Neural progenitor cell (in vitro differentiated cells): ENCODE measurements around the gene UBIAD1. TPM values are rescaled to one million over a fixed set of nuclear protein-coding genes. Genes with fewer than 3 reads are reported as not detected.

Experiments
- DNase-seq: peaks from one replicate; pipeline ENCODE4 v3.0.0-alpha.2; 2016; ENCODE audit warnings: low spot score
- H2AFZ ChIP-seq: fragments of 200-600 bp; sonication (generic); replicated peaks from 2 replicates; pipeline ENCODE4 v1.6.1; 2016; ENCODE audit warnings: antibody characterized with exemption
- H3F3A ChIP-seq: fragments of 200-600 bp; sonication (generic); 2 replicates; pipeline ENCODE4 v1.6.1; 2016; ENCODE audit warnings: antibody characterized with exemption, low read depth
- H3K27ac ChIP-seq: fragments of 200-600 bp; sonication (generic); 2 replicates; pipeline ENCODE4 v1.5.1; 2016; ENCODE audit warnings: mild to moderate bottlenecking
- H3K27me3 ChIP-seq: fragments of 200-600 bp; sonication (generic); 2 replicates; pipeline ENCODE4 v1.6.1; 2016; ENCODE audit warnings: mild to moderate bottlenecking, moderate library complexity
- H3K36me3 ChIP-seq: fragments of 200-600 bp; sonication (generic); 2 replicates; pipeline ENCODE4 v1.5.1; 2016
- H3K4me1 ChIP-seq: fragments of 200-600 bp; sonication (generic); 2 replicates; pipeline ENCODE4 v1.6.1; 2016; ENCODE audit warnings: mixed run types
- H3K4me2 ChIP-seq: fragments of 200-600 bp; sonication (generic); 2 replicates; pipeline ENCODE4 v1.6.1; 2016
- H3K4me3 ChIP-seq: fragments of 200-600 bp; sonication (generic); 2 replicates; pipeline ENCODE4 v1.5.1; 2016
- H3K79me2 ChIP-seq: fragments of 200-600 bp; sonication (generic); 2 replicates; pipeline ENCODE4 v1.6.1; 2016; ENCODE audit warnings: low read depth
- H3K9ac ChIP-seq: fragments of 200-600 bp; sonication (generic); 2 replicates; pipeline ENCODE4 v1.6.1; 2016
- H3K9me3 ChIP-seq: fragments of 200-600 bp; sonication (generic); 2 replicates; pipeline ENCODE4 v1.5.1; 2016; ENCODE audit warnings: low read depth
- H4K20me1 ChIP-seq: fragments of 200-600 bp; sonication (generic); 2 replicates; pipeline ENCODE4 v1.6.1; 2016; ENCODE audit warnings: low read depth
- H3K27ac Mint-ChIP-seq: 3 replicates; pipeline ENCODE4 v1.8.0; 2021; ENCODE audit warnings: mixed read lengths
- H3K27me3 Mint-ChIP-seq: 2 replicates; pipeline ENCODE4 v1.8.0; 2022; ENCODE audit warnings: low read depth, mild to moderate bottlenecking, inconsistent platforms, moderate library complexity, mixed read lengths; ENCODE audit not compliant: insufficient read depth
- H3K36me3 Mint-ChIP-seq: 3 replicates; pipeline ENCODE4 v1.8.0; 2021; ENCODE audit warnings: mixed read lengths
- H3K4me1 Mint-ChIP-seq: 3 replicates; pipeline ENCODE4 v1.8.0; 2021; ENCODE audit warnings: mixed read lengths
- H3K4me3 Mint-ChIP-seq: 3 replicates; pipeline ENCODE4 v1.8.0; 2021; ENCODE audit warnings: mild to moderate bottlenecking, moderate library complexity, mixed read lengths
- H3K9me3 Mint-ChIP-seq: 3 replicates; pipeline ENCODE4 v1.8.0; 2020; ENCODE audit warnings: mixed read lengths
- CTCF ChIP-seq: fragments of 200-600 bp; sonication (generic); IDR thresholded peaks from 2 replicates; pipeline ENCODE4 v1.5.1; 2017; ENCODE audit warnings: antibody characterized with exemption, mild to moderate bottlenecking
- EZH2 ChIP-seq: fragments of 200-600 bp; sonication (generic); IDR thresholded peaks from 2 replicates; pipeline ENCODE4 v1.6.1; 2017; ENCODE audit warnings: antibody characterized with exemption, mild to moderate bottlenecking, moderate library complexity
- EZH2phosphoT487 ChIP-seq: fragments of 200-600 bp; sonication (generic); IDR thresholded peaks from 2 replicates; pipeline ENCODE4 v1.6.1; 2017; ENCODE audit warnings: antibody characterized with exemption
- total RNA-seq: library from RNA; depleted of rRNA; stranded (reverse); fragments of >200 nt; gene quantifications from 2 replicates; pipeline ENCODE4 v1.2.3, GENCODE V29; 2015; ENCODE audit warnings: low replicate concordance

The UBIAD1 gene
- total RNA-seq, result 11.0 and 17.7 TPM in 2 replicates

- Histone ChIP-seq H3K27ac (peak within 1 kb of the TSS; percentile 72), H3K4me3 (peak within 1 kb of the TSS; percentile 91), H4K20me1 (no peaks in the 10 kb centered on the region), H3F3A (peaks cover 8% of the 10 kb centered on the region), H3K36me3 (no peaks in the 10 kb centered on the region), H3K9me3 (no peaks in the 10 kb centered on the region), H3K27me3 (no peaks in the 10 kb centered on the region), H3K4me2 (peak within 1 kb of the TSS; percentile 93), H3K9ac (peak within 1 kb of the TSS; percentile 86), H3K79me2 (peaks cover 46% of the 10 kb centered on the region), H2AFZ (peak within 1 kb of the TSS; percentile 95), H3K4me1 (peaks cover 13% of the 10 kb centered on the region)
- peaks cover 19% of the 10 kb centered on the region for H3K4me1 Mint-ChIP-seq
- H3K9me3 Mint-ChIP-seq, result no peaks in the 10 kb centered on the region
- peak within 1 kb of the TSS; percentile 47 for H3K27ac Mint-ChIP-seq
- H3K36me3 Mint-ChIP-seq, result peaks cover 2% of the 10 kb centered on the region
- H3K27me3 Mint-ChIP-seq, result peaks cover 3% of the 10 kb centered on the region
- TF ChIP-seq CTCF (no peak), EZH2 (no peak), EZH2phosphoT487 (no peak)
- H3K4me3 Mint-ChIP-seq, result peak within 1 kb of the TSS; percentile 94
- DNase-seq, result peak; percentile 96
Measured at GRCh38 chr1:11272832-11273594, at the start of gene UBIAD1. TSS of gene UBIAD1 (plus strand) at chr1:11273198. CDS start at chr1:11273532, 334 bp downstream.

- no peaks in the 10 kb centered on the region for H3K9me3 ChIP-seq
- no peaks in the 10 kb centered on the region for H4K20me1 ChIP-seq
- peaks cover 19% of the 10 kb centered on the region for H3K36me3 ChIP-seq
- no peaks in the 10 kb centered on the region for H3K4me1 ChIP-seq
- Mint-ChIP-seq H3K27me3 (peaks cover 2% of the 10 kb centered on the region), H3K4me1 (no peaks in the 10 kb centered on the region), H3K4me3 (no peak overlapping the region), H3K27ac (no peak overlapping the region), H3K36me3 (peaks cover 29% of the 10 kb centered on the region), H3K9me3 (no peaks in the 10 kb centered on the region)
- TF ChIP-seq CTCF (no peak), EZH2phosphoT487 (no peak), EZH2 (no peak)
- H3K9ac ChIP-seq, result no peak overlapping the region
- H3K27me3 ChIP-seq, result no peaks in the 10 kb centered on the region
- H3K79me2 ChIP-seq, result no peaks in the 10 kb centered on the region
- H3K27ac ChIP-seq, result no peak overlapping the region
- H3K4me3 ChIP-seq, result no peak overlapping the region
- no peak overlapping the region for H3K4me2 ChIP-seq
- no peak for DNase-seq
- peaks cover 4% of the 10 kb centered on the region for H3F3A ChIP-seq
- no peak overlapping the region for H2AFZ ChIP-seq
Measured at GRCh38 chr1:11227106-11228077, 45.6 kb upstream of the UBIAD1 start.

- H3K27ac ChIP-seq, result no peak overlapping the region
- H3K27me3 ChIP-seq, result no peaks in the 10 kb centered on the region
- Mint-ChIP-seq H3K27ac (no peak overlapping the region), H3K36me3 (peaks cover 36% of the 10 kb centered on the region), H3K4me1 (no peaks in the 10 kb centered on the region), H3K9me3 (no peaks in the 10 kb centered on the region), H3K4me3 (no peak overlapping the region), H3K27me3 (peaks cover 2% of the 10 kb centered on the region)
- no peak overlapping the region for H2AFZ ChIP-seq
- peaks cover 4% of the 10 kb centered on the region for H3F3A ChIP-seq
- H3K9me3 ChIP-seq, result no peaks in the 10 kb centered on the region
- no peak overlapping the region for H3K9ac ChIP-seq
- no peak overlapping the region for H3K4me2 ChIP-seq
- H3K79me2 ChIP-seq, result no peaks in the 10 kb centered on the region
- H3K4me1 ChIP-seq, result no peaks in the 10 kb centered on the region
- H3K36me3 ChIP-seq, result peaks cover 20% of the 10 kb centered on the region
- H4K20me1 ChIP-seq, result no peaks in the 10 kb centered on the region
- H3K4me3 ChIP-seq, result no peak overlapping the region
- no peak for DNase-seq
- TF ChIP-seq CTCF, result no peak
- TF ChIP-seq EZH2phosphoT487, result no peak
- no peak for TF ChIP-seq EZH2
Measured at GRCh38 chr1:11229203-11229602, 43.8 kb upstream of the UBIAD1 start.
